Lung microvascular endothelial cell (primary cell): ENCODE data around the gene TSPEAR. TPM values are rescaled to one million over a fixed set of nuclear protein-coding genes. Genes with fewer than 3 reads are reported as not detected.
A peak's percentile ranks its signal among the peaks of the same experiment; 100 is the strongest.

ENCODE experiments used
- DNase-seq, 2 donors: peaks; one replicate each; pipeline versions ENCODE4 v3.0.0 to v3.0.0-alpha.2; 2010; ENCODE audit warnings: low read depth in 2 of 2
- total RNA-seq: library from RNA; depleted of rRNA; stranded (reverse); fragments of >200 nt; gene quantifications from 2 replicates; pipeline ENCODE4 v1.2.1, GENCODE V29; 2014

TSPEAR gene
- total RNA-seq, 1 donor from 2014 or later: under 0.01 TPM

DNA sequence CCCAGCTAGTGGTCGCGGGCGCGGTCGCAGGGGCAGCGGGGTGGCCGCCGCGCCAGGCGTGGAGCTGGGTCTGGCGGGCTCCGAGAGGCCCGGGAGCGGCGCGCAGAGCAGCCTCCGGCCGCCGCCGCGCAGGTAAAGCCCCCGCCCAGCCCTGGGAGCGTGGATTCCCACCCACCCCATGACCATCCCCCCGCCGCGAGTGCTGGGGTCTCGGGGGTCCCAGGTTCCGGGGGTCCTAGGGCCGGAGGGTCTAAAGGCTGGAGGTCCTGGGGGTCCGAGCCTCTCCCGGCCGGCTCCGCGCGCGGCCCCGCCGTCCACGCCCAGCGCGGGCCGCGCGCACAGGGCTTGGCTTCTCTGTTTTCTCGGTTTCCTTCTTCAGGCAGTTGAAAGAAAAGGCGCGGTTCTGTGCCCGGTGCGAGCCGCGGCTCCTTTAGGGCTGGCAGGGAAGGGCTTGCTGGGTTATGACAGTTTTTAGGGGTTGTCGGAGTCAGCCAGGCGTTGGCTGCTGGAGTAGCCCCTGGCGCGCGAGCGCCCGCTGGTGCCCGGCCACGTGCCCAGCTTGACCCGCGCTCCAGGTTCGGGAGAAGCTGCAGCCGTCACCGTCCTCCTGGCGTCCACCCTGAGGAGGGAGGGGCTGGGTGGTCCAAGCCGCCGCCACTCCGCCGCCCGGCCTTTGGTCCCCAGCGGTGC is 255.7 kb downstream of the TSPEAR start:
- peak; percentile 34 to 53 for DNase-seq

DNA sequence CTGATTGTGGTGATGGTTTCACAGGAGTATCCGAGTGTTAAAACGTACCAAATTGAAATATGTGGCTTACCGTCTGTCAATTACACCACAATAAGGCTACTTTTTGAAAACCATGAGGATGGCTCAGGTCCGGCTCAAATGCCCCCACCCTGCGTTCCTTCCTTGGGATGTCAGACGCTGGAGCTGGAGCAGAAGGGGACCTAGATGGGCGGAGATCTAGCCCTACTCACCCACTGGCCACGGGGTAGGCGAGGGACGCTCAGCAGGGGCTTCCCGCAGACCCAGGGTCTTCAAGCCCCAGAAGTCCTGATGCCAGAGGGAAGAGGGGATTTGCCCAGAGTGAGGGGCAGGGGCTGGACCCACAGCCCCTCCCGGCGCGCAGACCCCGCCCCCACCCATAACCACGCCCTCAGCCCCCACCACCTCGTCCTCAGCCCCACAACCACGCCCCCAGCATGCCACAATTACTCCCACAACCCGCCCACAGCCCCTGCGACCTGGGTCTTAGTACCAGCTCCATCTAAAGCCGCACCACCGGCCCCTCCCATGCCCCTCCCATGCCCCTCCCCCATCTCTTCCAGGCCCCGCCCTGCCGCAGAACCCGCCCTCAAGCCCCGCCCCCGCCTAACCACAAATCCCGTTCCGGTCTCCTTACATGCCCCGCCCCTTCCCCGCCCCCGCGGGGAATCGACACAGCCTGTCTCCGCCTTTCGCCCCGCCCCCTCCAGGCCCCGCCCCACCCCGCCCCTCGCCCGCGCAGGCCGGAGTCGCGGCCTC is 256.4 kb downstream of the TSPEAR start, which contains the start of gene LRRC3:
LRRC3 (plus strand) TSS at position 764 of the 777 bp plus-strand sequence. CDS start 1,135 bp downstream, outside the sequence.
- peak; percentile 84 to 92 for DNase-seq

DNA sequence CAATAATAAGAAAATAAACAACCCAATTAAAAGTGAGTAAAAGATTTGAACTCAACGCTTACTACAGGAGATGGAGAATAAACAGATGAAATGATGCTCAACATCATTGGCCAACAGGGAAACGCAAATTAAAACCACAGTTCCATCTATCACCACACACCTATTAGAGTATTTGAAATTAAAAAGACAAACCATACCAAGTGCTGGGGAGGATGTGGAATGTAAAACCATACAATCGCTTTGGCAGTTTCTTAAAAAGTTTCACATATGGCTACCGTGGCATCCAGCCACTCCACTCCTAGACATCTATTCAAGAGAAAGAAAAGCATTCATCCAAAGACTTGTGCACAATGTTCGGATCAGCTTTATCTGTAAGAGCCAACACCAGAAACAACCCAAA is 257.3 kb downstream of the TSPEAR start:
- DNase-seq: no peak

DNA sequence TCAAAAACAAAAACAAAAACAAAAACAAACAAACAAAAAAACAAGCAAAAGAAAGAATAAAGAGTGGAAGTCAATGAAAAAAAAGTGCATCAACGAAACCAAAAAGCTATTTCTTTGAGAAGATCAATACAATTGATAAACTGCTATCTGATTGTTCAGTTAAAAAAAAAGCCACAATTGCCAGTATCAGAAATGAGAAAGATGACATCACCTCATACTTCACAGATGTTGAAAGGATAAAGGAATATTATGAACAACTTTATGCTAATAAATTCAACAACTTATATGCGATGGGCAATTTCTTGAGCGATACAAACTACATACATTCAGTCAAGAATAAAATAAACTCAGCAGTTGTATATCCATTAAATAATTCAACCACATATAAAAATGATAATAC is 258.3 kb downstream of the TSPEAR start:
- DNase-seq: no peak

DNA sequence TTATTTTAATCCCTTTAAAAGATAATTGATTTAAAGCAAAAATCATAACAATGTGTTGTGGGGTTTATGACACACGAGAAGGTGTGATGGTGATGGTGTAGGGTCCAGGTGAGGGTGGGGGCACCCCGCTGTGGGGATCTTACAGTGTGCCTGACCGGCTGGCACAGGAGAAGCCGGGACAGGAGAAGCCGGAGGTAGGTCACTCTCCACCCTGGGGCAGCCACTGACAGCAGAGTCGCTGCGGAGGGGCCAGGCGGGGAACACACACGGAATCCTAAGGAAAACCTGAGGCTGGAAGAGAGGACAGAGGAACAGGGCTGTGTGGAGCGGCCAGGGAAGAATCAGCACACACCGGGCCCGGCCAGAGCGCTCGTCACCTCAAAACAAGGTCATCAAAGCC is 260.4 kb downstream of the TSPEAR start:
- no peak for DNase-seq

GRCh38 chr21:44450402-44450801 is 261.0 kb downstream of the TSPEAR start:
- no peak for DNase-seq

DNA sequence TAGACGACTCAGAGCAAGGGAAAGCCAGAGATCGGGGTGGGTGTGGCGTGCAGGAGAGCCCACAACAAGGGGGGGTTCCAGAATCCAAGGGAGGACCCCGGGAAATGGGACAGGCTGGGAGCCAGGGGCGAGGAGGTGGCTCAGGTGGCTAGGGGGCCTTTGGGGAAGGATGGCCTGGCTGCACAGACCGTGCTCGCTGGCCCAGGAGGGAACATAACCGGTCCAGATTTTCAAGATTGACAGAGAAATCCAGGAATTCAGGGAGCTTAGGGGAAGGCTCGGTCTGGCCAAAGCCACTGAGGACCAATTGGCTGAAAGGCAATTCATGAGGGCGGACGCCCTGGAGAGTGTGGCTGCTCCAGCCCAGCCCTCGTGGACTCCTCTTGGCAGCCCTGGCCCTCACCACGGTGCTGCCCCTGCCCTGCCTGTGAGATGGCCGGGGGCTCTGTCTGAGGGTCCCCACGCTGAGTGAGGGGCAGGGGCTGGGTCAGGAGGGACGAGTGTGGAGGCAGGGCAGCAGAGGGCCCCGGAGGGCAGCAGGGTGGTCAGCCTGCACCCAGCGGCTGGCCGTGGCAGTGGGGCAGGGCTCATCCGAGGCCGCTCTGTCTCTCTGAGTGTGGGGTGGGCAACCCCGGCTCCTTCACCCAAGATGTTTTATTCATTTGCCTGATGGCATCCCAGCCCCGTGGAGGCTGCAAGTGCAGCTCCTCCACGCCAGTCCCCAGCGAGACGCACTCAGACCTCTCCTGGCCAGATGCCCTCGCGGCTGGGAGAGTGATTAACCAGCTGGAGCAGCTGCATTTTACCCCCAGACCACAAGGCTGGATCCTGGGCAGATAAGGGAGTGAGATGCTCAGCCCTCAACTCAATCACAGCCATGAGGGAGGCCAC is 261.7 kb downstream of the TSPEAR start:
- DNase-seq: no peak

DNA sequence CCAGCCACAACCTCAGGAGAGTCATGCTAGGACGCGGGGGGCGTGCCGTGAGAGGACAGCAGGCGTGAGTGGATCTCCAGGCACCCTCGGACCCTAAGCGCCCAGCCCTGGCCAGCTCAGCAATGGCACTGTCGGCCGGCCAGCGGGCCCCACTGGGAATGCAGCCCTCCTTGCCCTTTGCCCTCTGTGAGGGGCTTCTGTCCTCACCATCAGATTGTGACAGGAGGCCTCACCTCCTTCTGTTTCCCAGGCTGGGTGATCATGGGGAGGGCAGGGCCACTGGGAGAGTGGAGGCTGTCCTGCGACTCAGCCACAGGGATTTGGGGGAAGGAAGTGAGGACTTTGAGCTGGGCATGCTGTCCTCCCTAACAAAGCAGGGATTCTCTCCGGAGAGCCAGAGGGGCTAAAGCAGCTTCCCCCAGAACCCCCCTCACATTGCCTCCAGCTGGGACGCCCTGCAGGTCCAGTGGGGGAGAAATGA is 262.7 kb downstream of the TSPEAR start:
- no peak for DNase-seq

Other genes with a start within 250 kb of the TSPEAR start
- not detected in 2 replicates for gene KRTAP10-1, start 171.4 kb downstream of the TSPEAR start, total RNA-seq
- gene KRTAP10-2, start 160.1 kb downstream of the TSPEAR start, total RNA-seq: not detected in 2 replicates
- not detected in 2 replicates for gene KRTAP10-3, start 152.8 kb downstream of the TSPEAR start, total RNA-seq
- not detected in 2 replicates for gene KRTAP10-4, start 137.8 kb downstream of the TSPEAR start, total RNA-seq
- not detected in 2 replicates for gene KRTAP10-5, start 131.0 kb downstream of the TSPEAR start, total RNA-seq
- gene KRTAP10-6, start 119.1 kb downstream of the TSPEAR start, total RNA-seq: not detected in 2 replicates
- not detected in 2 replicates for gene KRTAP10-7, start 111.0 kb downstream of the TSPEAR start, total RNA-seq
- not detected in 2 replicates for gene KRTAP10-8, start 99.5 kb downstream of the TSPEAR start, total RNA-seq
- gene KRTAP10-9, start 84.5 kb downstream of the TSPEAR start, total RNA-seq: not detected in 2 replicates
- gene KRTAP10-10, start 74.2 kb downstream of the TSPEAR start, total RNA-seq: not detected in 2 replicates
- gene KRTAP10-11, start 65.2 kb downstream of the TSPEAR start, total RNA-seq: not detected in 2 replicates
- not detected in 2 replicates for gene KRTAP12-4, start 56.9 kb downstream of the TSPEAR start, total RNA-seq
- not detected in 2 replicates for gene KRTAP12-3, start 53.6 kb downstream of the TSPEAR start, total RNA-seq
- not detected in 2 replicates for gene KRTAP12-2, start 44.6 kb downstream of the TSPEAR start, total RNA-seq
- not detected in 2 replicates for gene KRTAP12-1, start 29.4 kb downstream of the TSPEAR start, total RNA-seq
- gene KRTAP10-12, start 14.4 kb downstream of the TSPEAR start, total RNA-seq: not detected in 2 replicates
- gene UBE2G2, start 90.2 kb upstream of the TSPEAR start, total RNA-seq: 73.9 and 92.3 TPM in 2 replicates
- 68.7 and 70.0 TPM in 2 replicates for gene SUMO3, start 106.5 kb upstream of the TSPEAR start, total RNA-seq
- gene PTTG1IP, start 162.1 kb upstream of the TSPEAR start, total RNA-seq: 291 and 379 TPM in 2 replicates
- gene ITGB2, start 209.3 kb upstream of the TSPEAR start, total RNA-seq: 0.20 and 0.22 TPM in 2 replicates
- gene SLX9, start 228.5 kb upstream of the TSPEAR start, total RNA-seq: 16.3 and 19.8 TPM in 2 replicates